Vagina (tissue), 2 donors: ENCODE measurements around the gene EPSTI1. TPM values are rescaled to one million over a fixed set of nuclear protein-coding genes. Genes with fewer than 3 reads are reported as not detected.
"Not testable (repeated sequence)": the region's sequence is repeated elsewhere in the genome, so short reads cannot be mapped to it uniquely, and the experiment has no call there.

Experiments used
- DNase-seq, 2 donors: peaks; one replicate each; pipeline ENCODE4 v3.0.0-alpha.2; 2017; ENCODE audit errors: extremely low spot score in 2 of 2
- H3K27ac ChIP-seq: fragments of 200-600 bp; sonication (generic); one replicate; pipeline ENCODE4 v1.5.1; 2019
- H3K27me3 ChIP-seq: fragments of 200-600 bp; sonication (generic); one replicate; pipeline ENCODE4 v1.5.1; 2019
- H3K36me3 ChIP-seq, 2 donors: fragments of 200-600 bp; sonication (generic); one replicate each; pipeline ENCODE4 v1.5.1; 2017 to 2019
- H3K4me1 ChIP-seq: fragments of 200-600 bp; sonication (generic); one replicate; pipeline ENCODE4 v1.5.1; 2019
- H3K4me3 ChIP-seq, 2 donors: fragments of 200-600 bp; sonication (generic); 1 replicate in 1 of 2; 2 replicates in 1 of 2; pipeline ENCODE4 v1.5.1; 2016 to 2019
- H3K9me3 ChIP-seq: fragments of 200-600 bp; sonication (generic); one replicate; pipeline ENCODE4 v1.5.1; 2019
- POLR2A ChIP-seq, 2 donors: fragments of 450-650 bp; IDR thresholded peaks; one replicate each; pipeline ENCODE4 v1.6.1; 2017; ENCODE audit warnings: antibody characterized with exemption in 2 of 2, mild to moderate bottlenecking in 2 of 2, moderate library complexity in 2 of 2
- POLR2AphosphoS5 ChIP-seq, 2 donors: sonication (generic); formaldehyde crosslinking; IDR thresholded peaks; one replicate each; pipeline ENCODE4 v1.9.0; 2017; ENCODE audit warnings: antibody characterized with exemption in 2 of 2, mild to moderate bottlenecking in 2 of 2, low read depth in 1 of 2; ENCODE audit not compliant: insufficient read depth in 1 of 2
- intact Hi-C: fragments of 100-400 bp; cut with DNase I; formaldehyde crosslinking; loops from one replicate; pipeline ENCODE4 v1.15.1; 2023
- total RNA-seq: library from RNA; depleted of rRNA; stranded (reverse); fragments of >200 nt; gene quantifications from one replicate; pipeline ENCODE4 v1.2.3, GENCODE V29; 2016
- TF ChIP-seq, protein P1 (sequence below), 3 experiments: fragments of 450-650 bp in 2 of 3; fragments of 200-600 bp in 1 of 3; sonication (generic) in 1 of 3; IDR thresholded peaks; one replicate each; pipeline ENCODE4 v1.5.1; 2017 to 2019; ENCODE audit warnings: antibody characterized with exemption in 3 of 3, mild to moderate bottlenecking in 2 of 3, moderate library complexity in 2 of 3

EPSTI1 gene, protein sequence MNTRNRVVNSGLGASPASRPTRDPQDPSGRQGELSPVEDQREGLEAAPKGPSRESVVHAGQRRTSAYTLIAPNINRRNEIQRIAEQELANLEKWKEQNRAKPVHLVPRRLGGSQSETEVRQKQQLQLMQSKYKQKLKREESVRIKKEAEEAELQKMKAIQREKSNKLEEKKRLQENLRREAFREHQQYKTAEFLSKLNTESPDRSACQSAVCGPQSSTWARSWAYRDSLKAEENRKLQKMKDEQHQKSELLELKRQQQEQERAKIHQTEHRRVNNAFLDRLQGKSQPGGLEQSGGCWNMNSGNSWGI
- 4.9 TPM for total RNA-seq

GRCh38 chr13:42991898-42992763 is at the start of gene EPSTI1:
EPSTI1 (minus strand) TSS chr13:42992241; CDS start chr13:42992165, 76 bp downstream.
- Histone ChIP-seq H3K36me3 (no peaks in the 10 kb centered on the region), H3K27me3 (no peaks in the 10 kb centered on the region), H3K4me3 (peak within 1 kb of the TSS; percentile 70 to 82), H3K4me1 (peaks cover 21% of the 10 kb centered on the region), H3K9me3 (no peaks in the 10 kb centered on the region), H3K27ac (peak within 1 kb of the TSS; percentile 90)
- peak in 1 of 2 donors; percentile 88 for DNase-seq
- peak in 1 of 2 donors; percentile 12 for TF ChIP-seq POLR2A (IDR thresholded peaks at IDR 0.05)
- peak; percentile 6 to 83 for TF ChIP-seq POLR2AphosphoS5 (IDR thresholded peaks at IDR 0.05; ENCODE audit: insufficient read depth in 1 of 2, low read depth in 1 of 2)
- TF ChIP-seq, protein P1, sequence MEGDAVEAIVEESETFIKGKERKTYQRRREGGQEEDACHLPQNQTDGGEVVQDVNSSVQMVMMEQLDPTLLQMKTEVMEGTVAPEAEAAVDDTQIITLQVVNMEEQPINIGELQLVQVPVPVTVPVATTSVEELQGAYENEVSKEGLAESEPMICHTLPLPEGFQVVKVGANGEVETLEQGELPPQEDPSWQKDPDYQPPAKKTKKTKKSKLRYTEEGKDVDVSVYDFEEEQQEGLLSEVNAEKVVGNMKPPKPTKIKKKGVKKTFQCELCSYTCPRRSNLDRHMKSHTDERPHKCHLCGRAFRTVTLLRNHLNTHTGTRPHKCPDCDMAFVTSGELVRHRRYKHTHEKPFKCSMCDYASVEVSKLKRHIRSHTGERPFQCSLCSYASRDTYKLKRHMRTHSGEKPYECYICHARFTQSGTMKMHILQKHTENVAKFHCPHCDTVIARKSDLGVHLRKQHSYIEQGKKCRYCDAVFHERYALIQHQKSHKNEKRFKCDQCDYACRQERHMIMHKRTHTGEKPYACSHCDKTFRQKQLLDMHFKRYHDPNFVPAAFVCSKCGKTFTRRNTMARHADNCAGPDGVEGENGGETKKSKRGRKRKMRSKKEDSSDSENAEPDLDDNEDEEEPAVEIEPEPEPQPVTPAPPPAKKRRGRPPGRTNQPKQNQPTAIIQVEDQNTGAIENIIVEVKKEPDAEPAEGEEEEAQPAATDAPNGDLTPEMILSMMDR (IDR thresholded peaks at IDR 0.05) = no peak
- intact Hi-C loops = no loop called here

DNA sequence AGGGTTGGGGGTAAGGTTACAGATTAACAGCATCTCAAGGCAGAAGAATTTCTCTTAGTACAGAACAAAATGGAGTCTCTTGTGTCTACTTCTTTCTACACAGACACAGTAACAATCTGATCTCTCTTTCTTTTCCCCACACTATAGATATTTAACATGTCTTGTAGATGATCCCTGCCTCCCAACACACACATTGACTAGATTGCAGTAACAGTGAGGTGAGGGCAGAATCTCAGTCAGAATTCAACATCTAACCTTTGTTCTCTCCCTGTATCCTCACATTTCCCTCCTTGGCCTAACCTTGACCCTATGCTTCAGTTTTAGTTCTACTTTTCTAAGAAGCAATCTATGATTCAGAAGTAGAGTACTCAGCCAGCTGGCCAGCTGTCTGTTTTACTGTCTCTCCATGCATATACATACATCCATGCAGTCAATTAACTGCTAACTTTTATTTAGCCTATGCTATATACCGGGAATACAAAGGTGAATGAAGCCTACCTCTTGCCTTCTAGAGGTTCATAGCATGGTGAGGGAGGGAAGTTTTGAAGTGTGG is 49.4 kb upstream of the EPSTI1 start:
- no peak for TF ChIP-seq POLR2AphosphoS5 (IDR thresholded peaks at IDR 0.05; ENCODE audit: insufficient read depth in 1 of 2, low read depth in 1 of 2)
- no peak for TF ChIP-seq POLR2A (IDR thresholded peaks at IDR 0.05)
- TF ChIP-seq, protein P1 (IDR thresholded peaks at IDR 0.05) = no peak
- Histone ChIP-seq H3K36me3 (no peaks in the 10 kb centered on the region), H3K27me3 (no peaks in the 10 kb centered on the region), H3K9me3 (no peaks in the 10 kb centered on the region), H3K27ac (no peak overlapping the region), H3K4me1 (peaks cover 38% of the 10 kb centered on the region), H3K4me3 (no peak overlapping the region)
- intact Hi-C loops = no loop called here
- no peak for DNase-seq

DNA sequence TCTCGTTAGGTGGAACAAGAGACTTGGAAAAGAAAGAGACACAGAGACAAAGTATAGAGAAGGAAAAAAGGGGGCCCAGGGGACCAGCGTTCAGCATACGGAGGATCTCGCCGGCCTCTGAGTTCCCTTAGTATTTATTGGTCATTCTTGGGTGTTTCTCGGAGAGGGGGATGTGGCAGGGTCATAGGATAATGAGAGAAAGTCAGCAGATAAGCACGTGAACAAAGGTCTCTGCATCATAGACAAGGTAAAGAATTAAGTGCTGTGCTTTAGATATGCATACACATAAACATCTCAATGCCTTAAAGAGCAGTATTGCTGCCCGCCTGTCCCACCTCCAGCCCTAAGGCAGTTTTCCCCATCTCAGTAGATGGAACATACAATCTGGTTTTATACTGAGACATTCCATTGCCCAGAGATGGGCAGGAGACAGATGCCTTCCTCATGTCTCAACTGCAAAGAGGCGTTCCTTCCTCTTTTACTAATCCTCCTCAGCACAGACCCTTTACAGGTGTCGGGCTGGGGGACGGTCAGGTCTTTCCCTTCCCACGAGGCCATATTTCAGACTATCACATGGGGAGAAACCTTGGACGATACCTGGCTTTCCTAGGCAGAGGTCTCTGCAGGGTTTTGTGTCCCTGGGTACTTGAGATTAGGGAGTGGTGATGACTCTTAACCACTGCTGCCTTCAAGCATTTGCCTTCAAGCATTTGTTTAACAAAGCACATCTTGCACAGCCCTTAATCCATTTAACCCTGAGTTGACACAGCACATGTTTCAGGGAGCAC is 48.7 kb upstream of the EPSTI1 start:
- H3K27me3 ChIP-seq, H3K36me3 ChIP-seq, H3K27ac ChIP-seq, DNase-seq, H3K4me3 ChIP-seq, intact Hi-C loops, H3K9me3 ChIP-seq: not testable (repeated sequence)
- H3K4me1 ChIP-seq = peaks cover 38% of the 10 kb centered on the region

DNA sequence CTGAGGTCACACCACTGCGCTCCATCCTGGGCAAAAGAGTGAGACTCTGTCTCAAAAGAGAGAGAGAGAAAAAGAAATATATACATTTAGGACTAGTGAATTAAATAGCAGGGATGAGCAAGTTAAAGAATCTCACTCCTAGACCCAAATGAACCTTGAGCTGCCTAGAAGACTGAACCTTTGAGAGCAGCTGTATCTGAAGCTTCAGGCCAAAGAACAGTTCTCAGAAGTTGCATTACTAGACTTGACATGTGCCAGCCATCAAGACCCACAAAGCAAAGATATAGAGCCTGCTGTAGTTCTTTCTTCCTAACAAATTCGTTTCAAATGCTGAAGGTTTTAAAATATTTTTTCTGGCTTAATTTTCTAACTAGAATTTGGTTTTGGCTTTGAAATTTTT is 47.9 kb upstream of the EPSTI1 start:
- TF ChIP-seq POLR2A (IDR thresholded peaks at IDR 0.05) = no peak
- TF ChIP-seq, protein P1 (IDR thresholded peaks at IDR 0.05) = no peak
- TF ChIP-seq POLR2AphosphoS5 (IDR thresholded peaks at IDR 0.05; ENCODE audit: insufficient read depth in 1 of 2, low read depth in 1 of 2) = no peak
- no peaks in the 10 kb centered on the region for H3K9me3 ChIP-seq
- H3K36me3 ChIP-seq = no peaks in the 10 kb centered on the region
- H3K4me3 ChIP-seq = no peak overlapping the region
- peaks cover 30% of the 10 kb centered on the region for H3K4me1 ChIP-seq
- H3K27me3 ChIP-seq = no peaks in the 10 kb centered on the region
- peak overlapping the region; percentile 33 for H3K27ac ChIP-seq
- no peak for DNase-seq
- intact Hi-C loops = no loop called here
